Transverse colon (tissue), 4 donors: Measurements from ENCODE around the gene LSM12. TPM values are rescaled to one million over a fixed set of nuclear protein-coding genes. Genes with fewer than 3 reads are reported as not detected.

Experiments used
- DNase-seq: peaks from one replicate; pipeline ENCODE4 v3.0.0-alpha.2; 2019
- H3K27ac ChIP-seq, 4 donors: fragments of 200-600 bp; sonication (generic); 2 replicates each; pipeline ENCODE4 v1.5.1; 2016 to 2018; ENCODE audit warnings: inconsistent platforms in 4 of 4
- H3K27me3 ChIP-seq: fragments of 200-600 bp; sonication (generic); 2 replicates; pipeline ENCODE4 v1.5.1; 2017; ENCODE audit warnings: inconsistent platforms
- H3K36me3 ChIP-seq, 4 donors: fragments of 200-600 bp; sonication (generic); 2 replicates each; pipeline ENCODE4 v1.5.1; 2017 to 2019; ENCODE audit warnings: inconsistent platforms in 4 of 4
- H3K4me1 ChIP-seq, 4 donors: fragments of 200-600 bp; sonication (generic); 2 replicates each; pipeline ENCODE4 v1.5.1; 2017 to 2020; ENCODE audit warnings: inconsistent platforms in 4 of 4
- H3K4me3 ChIP-seq, 4 donors: fragments of 200-600 bp; sonication (generic); 1 replicate in 1 of 4; 2 replicates in 3 of 4; pipeline versions ENCODE4 v1.5.1 to v1.6.1; 2017 to 2019; ENCODE audit warnings: inconsistent platforms in 4 of 4
- H3K9me3 ChIP-seq, 2 donors: fragments of 200-600 bp; sonication (generic); 2 replicates each; pipeline ENCODE4 v1.5.1; 2017 to 2019; ENCODE audit warnings: inconsistent platforms in 2 of 2
- CTCF ChIP-seq, 5 experiments: fragments of 200-600 bp in 3 of 5; fragments of 450-650 bp in 2 of 5; sonication (generic) in 3 of 5; IDR thresholded peaks; 1 replicate in 2 of 5; 2 replicates in 3 of 5; pipeline ENCODE4 v1.5.1; 2016 to 2017; ENCODE audit warnings: antibody characterized with exemption in 5 of 5, inconsistent platforms in 3 of 5, mild to moderate bottlenecking in 2 of 5, moderate library complexity in 1 of 5
- EP300 ChIP-seq: sonication (generic); formaldehyde crosslinking; IDR thresholded peaks from one replicate; pipeline ENCODE4 v1.6.1; 2017; ENCODE audit warnings: antibody characterized with exemption, low read depth
- POLR2A ChIP-seq: fragments of 450-650 bp; IDR thresholded peaks from one replicate; pipeline ENCODE4 v1.6.1; 2016; ENCODE audit warnings: antibody characterized with exemption, mild to moderate bottlenecking, moderate library complexity
- POLR2AphosphoS5 ChIP-seq, 3 donors: sonication (generic); formaldehyde crosslinking; IDR thresholded peaks; one replicate each; pipeline ENCODE4 v1.6.1; 2016; ENCODE audit warnings: antibody characterized with exemption in 3 of 3
- WGBS, 2 donors: methylation state at CpG; one replicate each; pipeline ENCODE4 v1.1.5; 2018; ENCODE audit warnings: low coverage in 1 of 2; 5-methylcytosine and 5-hydroxymethylcytosine counted together
- in situ Hi-C, 4 donors: fragments of 200-750 bp; cut with MboI; loops; one replicate each; pipeline versions ENCODE4 v1.15.0 to v1.15.1; 2017; ENCODE audit warnings: low sequenced_read_pairs in 3 of 4, low pct_ligation_motif_present in 1 of 4, low pct_unique_long_range_greater_than_20kb in 1 of 4
- intact Hi-C: fragments of 100-400 bp; cut with DNase I; formaldehyde crosslinking; loops from one replicate; pipeline ENCODE4 v1.15.1; 2023; ENCODE audit warnings: low total_unique reads
- total RNA-seq, 4 donors: library from RNA; depleted of rRNA; stranded (reverse); fragments of >200 nt; gene quantifications; one replicate each; pipeline ENCODE4 v1.1.0, GENCODE V29; 2016

LSM12 gene
- total RNA-seq, 4 donors from 2014 or later = 5.4 to 29.2 (median 22.9) TPM

- Histone ChIP-seq H3K9me3 (no peaks in the 10 kb centered on the region), H3K27ac (no peak overlapping the region), H3K36me3 (no peaks in the 10 kb centered on the region), H3K27me3 (no peaks in the 10 kb centered on the region), H3K4me1 (peaks cover 34 to 52% (median 40%) of the 10 kb centered on the region in 4 donors), H3K4me3 (no peak overlapping the region)
- DNase-seq = no peak
- intact Hi-C loops = no loop called here
- in situ Hi-C loops = no loop called here
- WGBS, 2 donors = 87 to 100% methylated on average over 1 of the region's 1 CpG
- TF ChIP-seq EP300 (no peak), POLR2AphosphoS5 (IDR thresholded peaks at IDR 0.05) (no peak)
Observed at GRCh38 chr17:44113382-44113781, 46.9 kb upstream of the LSM12 start.

GRCh38 chr17:44112284-44113280 lies 46.1 kb upstream of the LSM12 start:
- no peak for TF ChIP-seq EP300
- no peak for TF ChIP-seq POLR2AphosphoS5 (IDR thresholded peaks at IDR 0.05)
- no peak for TF ChIP-seq POLR2A
- TF ChIP-seq CTCF (IDR thresholded peaks at IDR 0.05) = no peak
- peak overlapping the region in 3 of 4 donors; percentile 86 to 94 (median 88) for H3K27ac ChIP-seq
- no peak overlapping the region for H3K4me3 ChIP-seq
- in situ Hi-C loops = no loop called here
- WGBS, 2 donors = 85% methylated on average over 4 of the region's 4 CpGs; no CpG with 5 or more reads in 1 of the 2 donors
- H3K36me3 ChIP-seq = no peaks in the 10 kb centered on the region
- intact Hi-C loops = no loop called here
- H3K27me3 ChIP-seq = no peaks in the 10 kb centered on the region
- peaks cover 42 to 60% (median 48%) of the 10 kb centered on the region in 4 donors for H3K4me1 ChIP-seq
- no peak for DNase-seq
- H3K9me3 ChIP-seq = no peaks in the 10 kb centered on the region

- no peaks in the 10 kb centered on the region for H3K36me3 ChIP-seq
- intact Hi-C loops (no loop called here), in situ Hi-C loops (no loop called here)
- H3K27me3 ChIP-seq = no peaks in the 10 kb centered on the region
- no peak overlapping the region for H3K4me3 ChIP-seq
- DNase-seq = no peak
- WGBS, 2 donors = 62% methylated on average over 3 of the region's 3 CpGs; no CpG with 5 or more reads in 1 of the 2 donors
- no peaks in the 10 kb centered on the region for H3K9me3 ChIP-seq
- peaks cover 46 to 66% (median 50%) of the 10 kb centered on the region in 4 donors for H3K4me1 ChIP-seq
- H3K27ac ChIP-seq = peak overlapping the region; percentile 77 to 94 (median 87)
- TF ChIP-seq POLR2AphosphoS5 (IDR thresholded peaks at IDR 0.05) (no peak), EP300 (no peak), CTCF (IDR thresholded peaks at IDR 0.05) (no peak), POLR2A (no peak)
Observed at GRCh38 chr17:44111777-44112176, 45.3 kb upstream of the LSM12 start.

GRCh38 chr17:44110823-44111633 lies 44.6 kb upstream of the LSM12 start:
- Histone ChIP-seq H3K4me3 (peak overlapping the region; percentile 7 to 39 (median 20)), H3K27me3 (no peaks in the 10 kb centered on the region), H3K9me3 (no peaks in the 10 kb centered on the region), H3K27ac (peak overlapping the region; percentile 77 to 94 (median 87)), H3K36me3 (no peaks in the 10 kb centered on the region), H3K4me1 (peaks cover 46 to 66% (median 50%) of the 10 kb centered on the region in 4 donors)
- in situ Hi-C loops = no loop called here
- intact Hi-C loops = no loop called here
- TF ChIP-seq POLR2AphosphoS5 (IDR thresholded peaks at IDR 0.05) (peak; percentile 84 to 96 (median 87)), CTCF (IDR thresholded peaks at IDR 0.05) (no peak), EP300 (peak; percentile 10), POLR2A (peak; percentile 37)
- WGBS, 2 donors = 8% methylated on average over 27 of the region's 28 CpGs; no CpG with 5 or more reads in 1 of the 2 donors
- peak; percentile 97 for DNase-seq
